Activated naive CD4-positive, alpha-beta T cell treated with anti-CD3 and anti-CD28 coated beads for 36 hours (primary cell): Measurements from ENCODE around the gene ZSWIM4. TPM values are rescaled to one million over a fixed set of nuclear protein-coding genes. Genes with fewer than 3 reads are reported as not detected.
"Not testable (repeated sequence)": the region's sequence is repeated elsewhere in the genome, so short reads cannot be mapped to it uniquely, and the experiment has no call there.

Experiments used
- CTCF ChIA-PET: fragments of 350-600 bp; sonication (Branson Sonifier 250); formaldehyde crosslinking; loops from one replicate; lab custom pipeline; 2021; ENCODE audit warnings: antibody characterized with exemption; lab: Charles Lee
- DNase-seq: peaks from one replicate; pipeline ENCODE4 v3.0.0-alpha.2; 2020
- H3K27ac Mint-ChIP-seq: one replicate; pipeline ENCODE4 v1.8.0; 2021; ENCODE audit warnings: mild to moderate bottlenecking, mixed read lengths
- H3K27me3 Mint-ChIP-seq: one replicate; pipeline ENCODE4 v1.8.0; 2021; ENCODE audit warnings: low read depth, mixed read lengths
- H3K36me3 Mint-ChIP-seq: one replicate; pipeline ENCODE4 v1.8.0; 2021; ENCODE audit warnings: low read depth, mixed read lengths
- H3K4me1 Mint-ChIP-seq: one replicate; pipeline ENCODE4 v1.8.0; 2021; ENCODE audit warnings: low read depth, mixed read lengths
- H3K4me3 Mint-ChIP-seq: one replicate; pipeline ENCODE4 v1.8.0; 2021; ENCODE audit warnings: mild to moderate bottlenecking, moderate library complexity, mixed read lengths
- H3K9me3 Mint-ChIP-seq: one replicate; pipeline ENCODE4 v1.8.0; 2021; ENCODE audit warnings: mixed read lengths
- intact Hi-C: fragments of 100-400 bp; cut with micrococcal nuclease; formaldehyde crosslinking; loops from one replicate; pipeline ENCODE4 v1.15.1; 2023
- total RNA-seq, 2 experiments: library from RNA; stranded (reverse); gene quantifications; one replicate each; pipeline ENCODE4 v1.2.3, GENCODE V29; 2021

Gene ZSWIM4
- total RNA-seq, 2 experiments from 2014 or later, result 6.7 to 7.1 TPM

GRCh38 chr19:13849991-13850909 lies 55.0 kb downstream of the ZSWIM4 start:
- peak; percentile 75 for DNase-seq
- H3K36me3 Mint-ChIP-seq, result no peaks in the 10 kb centered on the region
- no peak overlapping the region for H3K27ac Mint-ChIP-seq
- no peaks in the 10 kb centered on the region for H3K27me3 Mint-ChIP-seq
- peak overlapping the region; percentile 54 for H3K4me3 Mint-ChIP-seq
- CTCF ChIA-PET, result interaction anchor here (1.3 kb wide), 2 partner anchors 9 to 53 kb away, joined by 3 read pairs; no protein-coding TSS in a partner anchor
- no peaks in the 10 kb centered on the region for H3K9me3 Mint-ChIP-seq
- peaks cover 32% of the 10 kb centered on the region for H3K4me1 Mint-ChIP-seq
- intact Hi-C loops, result loop anchor here (5.0 to 10.0 kb wide), 2 partner anchors 532 to 1065 kb away; partner anchors contain the start of gene ADGRE5

- Mint-ChIP-seq H3K4me1 (peaks cover 26% of the 10 kb centered on the region), H3K4me3 (peak overlapping the region; percentile 54), H3K9me3 (no peaks in the 10 kb centered on the region), H3K36me3 (no peaks in the 10 kb centered on the region), H3K27me3 (no peaks in the 10 kb centered on the region), H3K27ac (no peak overlapping the region)
- CTCF ChIA-PET, result interaction anchor here (1.1 to 3.9 kb wide), 2 partner anchors 11 to 18 kb away, joined by 3 to 23 read pairs; no protein-coding TSS in a partner anchor
- DNase-seq, result peak; percentile 50
- intact Hi-C loops, result no loop called here
Measured at GRCh38 chr19:13850910-13851733, 55.9 kb downstream of the ZSWIM4 start.

GRCh38 chr19:13851734-13852114 lies 56.5 kb downstream of the ZSWIM4 start:
- H3K36me3 Mint-ChIP-seq, H3K27me3 Mint-ChIP-seq, H3K27ac Mint-ChIP-seq, DNase-seq, H3K9me3 Mint-ChIP-seq, intact Hi-C loops, H3K4me3 Mint-ChIP-seq: not testable (repeated sequence)
- CTCF ChIA-PET, result interaction anchor here (0.6 to 3.9 kb wide), 3 partner anchors 10 to 28 kb away, joined by 3 to 23 read pairs (median 3); no protein-coding TSS in a partner anchor
- peaks cover 20% of the 10 kb centered on the region for H3K4me1 Mint-ChIP-seq

- intact Hi-C loops, H3K27ac Mint-ChIP-seq, H3K4me3 Mint-ChIP-seq, H3K36me3 Mint-ChIP-seq, DNase-seq, H3K27me3 Mint-ChIP-seq, H3K9me3 Mint-ChIP-seq: not testable (repeated sequence)
- H3K4me1 Mint-ChIP-seq, result peaks cover 20% of the 10 kb centered on the region
- CTCF ChIA-PET, result interaction anchor here (0.6 to 3.9 kb wide), 5 partner anchors 10 to 284 kb away, joined by 3 to 23 read pairs (median 3); partner anchors contain the start of gene ASF1B
Measured at GRCh38 chr19:13852171-13852707, 57.0 kb downstream of the ZSWIM4 start.

- intact Hi-C loops, result no loop called here
- H3K36me3 Mint-ChIP-seq, result no peaks in the 10 kb centered on the region
- H3K4me1 Mint-ChIP-seq, result peaks cover 18% of the 10 kb centered on the region
- CTCF ChIA-PET, result interaction anchor here (1.0 to 1.8 kb wide), 3 partner anchors 10 to 73 kb away, joined by 3 to 4 read pairs (median 4); no protein-coding TSS in a partner anchor
- no peaks in the 10 kb centered on the region for H3K27me3 Mint-ChIP-seq
- no peak for DNase-seq
- no peak overlapping the region for H3K27ac Mint-ChIP-seq
- no peaks in the 10 kb centered on the region for H3K9me3 Mint-ChIP-seq
- no peak overlapping the region for H3K4me3 Mint-ChIP-seq
Measured at GRCh38 chr19:13856497-13856896, 61.3 kb downstream of the ZSWIM4 start.

- CTCF ChIA-PET, result interaction anchor here (0.8 to 1.3 kb wide), 4 partner anchors 10 to 84 kb away, joined by 3 to 5 read pairs (median 3); no protein-coding TSS in a partner anchor
- Mint-ChIP-seq H3K4me1 (peaks cover 24% of the 10 kb centered on the region), H3K27me3 (peaks cover 14% of the 10 kb centered on the region), H3K9me3 (no peaks in the 10 kb centered on the region), H3K4me3 (no peak overlapping the region), H3K36me3 (no peaks in the 10 kb centered on the region), H3K27ac (no peak overlapping the region)
- intact Hi-C loops, result no loop called here
- DNase-seq, result no peak
Measured at GRCh38 chr19:13859361-13859880, 64.2 kb downstream of the ZSWIM4 start.

- Mint-ChIP-seq H3K9me3 (no peaks in the 10 kb centered on the region), H3K4me1 (peaks cover 25% of the 10 kb centered on the region), H3K36me3 (no peaks in the 10 kb centered on the region), H3K27me3 (peaks cover 18% of the 10 kb centered on the region), H3K27ac (peak overlapping the region; percentile 99), H3K4me3 (peak overlapping the region; percentile 96)
- no peak for DNase-seq
- intact Hi-C loops, result loop anchor here (1.0 to 5.0 kb wide), 3 partner anchors 14 to 584 kb away; no protein-coding TSS in a partner anchor
- CTCF ChIA-PET, result interaction anchor here (0.5 to 4.8 kb wide), 14 partner anchors 8 to 270 kb away, joined by 3 to 124 read pairs (median 6); partner anchors contain the start of genes C19orf53 and ZSWIM4
Measured at GRCh38 chr19:13860679-13861391, 65.6 kb downstream of the ZSWIM4 start.

- peak overlapping the region; percentile 99 for H3K27ac Mint-ChIP-seq
- no peak for DNase-seq
Measured at GRCh38 chr19:13861392-13861713, 66.1 kb downstream of the ZSWIM4 start.

GRCh38 chr19:13861714-13862531 lies 66.7 kb downstream of the ZSWIM4 start:
- Mint-ChIP-seq H3K27ac (peak overlapping the region; percentile 99), H3K4me3 (peak overlapping the region; percentile 96), H3K4me1 (peaks cover 29% of the 10 kb centered on the region), H3K27me3 (peaks cover 28% of the 10 kb centered on the region), H3K36me3 (no peaks in the 10 kb centered on the region), H3K9me3 (no peaks in the 10 kb centered on the region)
- CTCF ChIA-PET, result interaction anchor here (0.5 to 4.8 kb wide), 36 partner anchors 9 to 1571 kb away, joined by 3 to 124 read pairs (median 4); partner anchors contain the start of genes C19orf53, MRI1 and ZSWIM4
- peak; percentile 93 for DNase-seq
- intact Hi-C loops, result loop anchor here (1.0 to 5.0 kb wide), 7 partner anchors 15 to 585 kb away; no protein-coding TSS in a partner anchor

More at GRCh38 chr19:13861392-13861713, 66.1 kb downstream of the ZSWIM4 start:
- CTCF ChIA-PET, result interaction anchor here (0.5 to 4.8 kb wide), 15 partner anchors 9 to 269 kb away, joined by 3 to 124 read pairs (median 6); partner anchors contain the start of genes C19orf53 and ZSWIM4
- Mint-ChIP-seq H3K9me3 (no peaks in the 10 kb centered on the region), H3K27me3 (peaks cover 22% of the 10 kb centered on the region), H3K4me1 (peaks cover 28% of the 10 kb centered on the region), H3K4me3 (peak overlapping the region; percentile 96), H3K36me3 (no peaks in the 10 kb centered on the region)
- intact Hi-C loops, result loop anchor here (1.0 to 5.0 kb wide), 3 partner anchors 14 to 584 kb away; no protein-coding TSS in a partner anchor

GRCh38 chr19:13864046-13864666 lies 68.9 kb downstream of the ZSWIM4 start:
- H3K4me3 Mint-ChIP-seq, result peak overlapping the region; percentile 55
- H3K27me3 Mint-ChIP-seq, result peaks cover 33% of the 10 kb centered on the region
- no peak for DNase-seq
- no peaks in the 10 kb centered on the region for H3K9me3 Mint-ChIP-seq
- peaks cover 29% of the 10 kb centered on the region for H3K4me1 Mint-ChIP-seq
- H3K27ac Mint-ChIP-seq, result no peak overlapping the region
- CTCF ChIA-PET, result interaction anchor here (0.8 to 4.8 kb wide), 8 partner anchors 11 to 208 kb away, joined by 3 to 124 read pairs (median 16); partner anchors contain the start of genes C19orf53 and MISP3
- intact Hi-C loops, result loop anchor here (5.0 kb wide), 1 partner anchor 132 kb away; no protein-coding TSS in a partner anchor
- H3K36me3 Mint-ChIP-seq, result no peaks in the 10 kb centered on the region
